SH-SY5Y (cell line): ENCODE data around the gene MSTO1.

ENCODE experiments used
- GATA2 ChIP-seq: IDR thresholded peaks from 2 replicates; pipeline ENCODE4 v1.6.1; 2011; ENCODE audit warnings: mild to moderate bottlenecking, low read depth, low read length
- GATA3 ChIP-seq: IDR thresholded peaks from 2 replicates; pipeline ENCODE4 v1.6.1; 2011; ENCODE audit warnings: low read depth, mild to moderate bottlenecking, low read length, moderate library complexity

The MSTO1 gene

GRCh38 chr1:155609515-155610256 is at the start of gene MSTO1:
MSTO1 (plus strand) TSS chr1:155610218; CDS start chr1:155610249, 31 bp downstream.
- no peak for TF ChIP-seq GATA3
- TF ChIP-seq GATA2, result 0 out of 2 replicates have a peak, but pooled peaks have one; percentile 28

- TF ChIP-seq GATA3 (no peak), GATA2 (0 out of 2 replicates have a peak, but pooled peaks have one; percentile 16)
Measured at GRCh38 chr1:155562581-155563376, 47.2 kb upstream of the MSTO1 start, which contains the start of gene ASH1L. ASH1L (minus strand) TSS chr1:155562803; CDS start chr1:155521519, 41,284 bp downstream.

DNA sequence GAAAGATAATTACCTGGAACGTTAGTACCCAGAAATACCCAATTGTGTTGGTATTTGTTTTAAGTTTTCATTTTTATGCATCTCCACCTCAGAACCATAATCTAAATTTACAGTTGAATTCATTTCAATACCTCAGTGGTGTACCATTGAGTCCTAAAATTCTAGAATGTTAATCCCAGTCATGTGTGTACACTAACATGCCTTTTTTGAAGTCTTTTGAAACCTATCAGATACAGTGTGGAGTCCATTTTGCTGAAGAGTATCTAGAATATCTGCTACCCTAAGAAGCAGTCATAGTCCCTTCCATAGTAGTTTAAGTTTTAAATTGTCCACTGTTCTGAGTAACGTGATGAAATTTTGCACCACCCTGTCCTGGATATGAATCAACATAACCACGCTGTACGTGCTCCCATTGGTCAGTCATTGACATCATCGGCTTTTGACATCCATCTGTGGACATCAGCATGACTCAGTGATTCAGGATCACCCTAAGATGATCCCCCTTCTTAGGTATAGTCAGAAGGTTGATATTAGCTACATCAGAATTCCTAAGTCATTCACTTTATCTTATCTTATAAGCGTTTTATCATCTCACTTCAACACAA is 39.9 kb upstream of the MSTO1 start:
- TF ChIP-seq GATA2, result no peak
- no peak for TF ChIP-seq GATA3

GRCh38 chr1:155570593-155570990 is 39.4 kb upstream of the MSTO1 start:
- TF ChIP-seq GATA3, result no peak
- TF ChIP-seq GATA2, result no peak

DNA sequence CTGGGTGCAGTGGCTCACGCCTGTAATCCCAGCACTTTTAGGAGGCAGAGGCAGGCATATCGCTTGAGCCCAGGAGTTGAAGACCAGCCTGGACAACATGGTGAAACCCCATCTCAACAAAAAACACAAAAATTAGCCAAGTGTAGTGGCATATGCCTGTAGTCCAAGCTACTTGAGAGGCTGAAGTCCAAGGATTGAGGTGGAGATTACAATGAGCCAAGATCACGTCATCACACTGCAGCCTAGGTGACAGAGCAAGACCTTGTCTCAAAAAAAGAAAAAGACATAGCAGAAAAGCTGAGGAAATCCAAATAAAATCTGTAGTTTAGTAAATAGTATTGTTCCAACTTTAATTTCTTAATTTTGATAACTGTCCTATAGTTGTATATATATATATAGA is 35.9 kb upstream of the MSTO1 start:
- no peak for TF ChIP-seq GATA3

DNA sequence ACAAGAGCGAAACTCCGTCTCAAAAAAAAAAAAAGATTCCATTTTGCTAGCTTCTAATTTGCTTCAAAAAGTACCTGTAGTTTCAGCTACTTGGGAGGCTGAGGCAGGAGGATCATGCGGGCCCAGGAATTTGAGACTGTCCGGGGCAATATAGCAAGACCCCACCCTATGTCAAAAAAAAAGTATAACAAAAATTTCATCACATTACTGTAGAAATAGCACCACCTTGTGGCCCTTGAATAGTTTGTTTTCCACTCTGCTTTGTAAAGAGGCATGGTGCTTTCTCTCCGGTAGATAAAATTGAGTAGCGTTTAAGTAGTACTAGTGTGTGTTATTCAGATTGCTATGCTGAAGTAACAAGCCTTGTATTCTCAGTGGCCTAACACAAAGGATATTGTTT is 18.2 kb upstream of the MSTO1 start:
- TF ChIP-seq GATA2 (no peak), GATA3 (no peak)

- no peak for TF ChIP-seq GATA3
- TF ChIP-seq GATA2, result no peak
Measured at GRCh38 chr1:155596864-155597263, 13.2 kb upstream of the MSTO1 start.

GRCh38 chr1:155598842-155599331 is 11.1 kb upstream of the MSTO1 start:
- TF ChIP-seq GATA2 (no peak), GATA3 (no peak)

- TF ChIP-seq GATA3 (no peak), GATA2 (no peak)
Measured at GRCh38 chr1:155607708-155608107, 2.3 kb upstream of the MSTO1 start.

DNA sequence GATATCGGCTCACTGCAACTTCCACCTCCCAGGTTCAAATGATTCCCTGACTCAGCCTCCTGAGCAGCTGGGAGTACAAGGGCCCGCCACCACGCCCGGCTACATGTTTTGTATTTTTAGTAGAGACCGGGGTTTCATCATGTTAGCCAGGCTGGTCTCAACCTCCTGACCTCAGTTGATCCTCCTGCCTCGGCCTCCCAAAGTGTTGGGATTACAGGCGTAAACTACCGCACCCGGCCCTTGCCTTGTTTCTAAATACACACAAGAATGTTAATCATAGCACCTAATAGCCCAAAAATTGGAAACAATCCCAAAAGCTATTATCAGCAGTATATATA is 1.2 kb upstream of the MSTO1 start:
- TF ChIP-seq GATA2 (no peak), GATA3 (no peak)

DNA sequence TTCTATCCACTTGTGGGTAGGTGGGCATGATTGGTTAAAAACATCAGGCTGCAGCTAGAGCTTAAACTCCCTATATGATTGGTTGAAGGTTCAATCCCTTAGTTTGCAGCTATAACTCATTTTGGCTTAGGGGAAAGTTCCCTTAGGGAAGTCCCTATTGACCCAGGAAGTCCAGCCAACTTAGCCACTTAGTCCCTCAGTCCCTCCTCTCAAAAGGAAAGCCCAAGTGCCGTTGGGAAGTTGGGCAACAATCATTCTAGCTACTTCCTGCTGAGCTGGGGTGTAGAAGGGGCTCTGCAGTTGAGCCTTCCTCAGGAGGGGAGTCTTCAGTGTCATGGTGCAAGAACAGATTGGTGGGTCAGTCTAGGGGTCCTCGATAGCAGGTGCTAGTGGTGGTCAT is 12.2 kb downstream of the MSTO1 start:
- TF ChIP-seq GATA2, result no peak
- no peak for TF ChIP-seq GATA3

- TF ChIP-seq GATA3 (no peak), GATA2 (no peak)
Measured at GRCh38 chr1:155623357-155623756, 13.3 kb downstream of the MSTO1 start.

- TF ChIP-seq GATA3, result no peak
- TF ChIP-seq GATA2, result no peak
Measured at GRCh38 chr1:155636397-155637153, 26.6 kb downstream of the MSTO1 start.

DNA sequence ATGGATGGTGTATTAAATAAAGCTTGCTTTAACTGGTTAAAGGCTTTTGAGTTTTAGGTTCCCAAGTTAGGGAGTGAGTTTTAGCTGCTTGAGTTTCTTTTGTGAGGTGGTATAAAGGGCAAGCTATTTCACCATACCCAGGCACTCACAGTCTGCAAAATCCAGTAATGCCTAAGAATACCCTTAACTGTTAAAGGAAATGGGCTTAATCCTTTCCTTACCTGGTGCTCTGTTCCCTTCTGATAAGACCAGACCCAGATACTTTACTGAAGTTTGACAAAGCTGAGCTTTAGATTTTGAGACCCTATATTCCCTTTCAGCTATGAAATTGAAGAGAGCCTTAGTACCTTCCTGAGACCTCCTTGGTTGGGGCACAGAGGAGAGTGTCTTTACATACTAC is 30.3 kb downstream of the MSTO1 start:
- TF ChIP-seq GATA2, result no peak
- TF ChIP-seq GATA3, result no peak

GRCh38 chr1:155643230-155643629 is 33.2 kb downstream of the MSTO1 start:
- TF ChIP-seq GATA2 (no peak), GATA3 (no peak)
